Liver (tissue), 9 donors: ENCODE data around the gene KCNT1. TPM values are rescaled to one million over a fixed set of nuclear protein-coding genes. Genes with fewer than 3 reads are reported as not detected.

ENCODE experiments used
- DNase-seq: peaks from one replicate; pipeline ENCODE4 v3.0.0-alpha.2; 2017; ENCODE audit warnings: low spot score
- H3K27ac ChIP-seq, 2 donors: one replicate each; pipeline ENCODE4 v1.7.0; 2013; ENCODE audit warnings: inconsistent platforms in 2 of 2, low read length in 2 of 2, control low read depth in 1 of 2, low read depth in 1 of 2, mild to moderate bottlenecking in 1 of 2
- H3K27me3 ChIP-seq, 4 donors: one replicate each; pipeline versions ENCODE4 v1.6.1 to v1.7.0; 2013; ENCODE audit warnings: low read length in 3 of 4, inconsistent platforms in 1 of 4, mild to moderate bottlenecking in 1 of 4, moderate library complexity in 1 of 4; ENCODE audit not compliant: control insufficient read depth in 4 of 4, insufficient read depth in 4 of 4
- H3K36me3 ChIP-seq, 4 donors: one replicate each; pipeline versions ENCODE4 v1.6.1 to v1.7.0; 2013; ENCODE audit warnings: low read length in 3 of 4, mild to moderate bottlenecking in 3 of 4, low read depth in 1 of 4, moderate library complexity in 1 of 4; ENCODE audit not compliant: control insufficient read depth in 4 of 4, insufficient read depth in 3 of 4
- H3K4me1 ChIP-seq, 4 donors: one replicate each; pipeline versions ENCODE4 v1.6.1 to v1.7.0; 2013; ENCODE audit warnings: low read length in 3 of 4, mild to moderate bottlenecking in 3 of 4, moderate library complexity in 1 of 4; ENCODE audit not compliant: control insufficient read depth in 4 of 4, insufficient read depth in 4 of 4
- H3K4me3 ChIP-seq, 3 donors: one replicate each; pipeline versions ENCODE4 v1.6.1 to v1.7.0; 2013; ENCODE audit warnings: low read length in 3 of 3, control low read depth in 1 of 3, low read depth in 1 of 3, mild to moderate bottlenecking in 1 of 3
- H3K9ac ChIP-seq, 2 donors: one replicate each; pipeline ENCODE4 v1.7.0; 2013; ENCODE audit warnings: low read length in 2 of 2, mild to moderate bottlenecking in 2 of 2, moderate library complexity in 2 of 2, control low read depth in 1 of 2, low read depth in 1 of 2
- H3K9me3 ChIP-seq, 4 donors: one replicate each; pipeline versions ENCODE4 v1.6.1 to v1.7.0; 2013; ENCODE audit warnings: low read length in 3 of 4; ENCODE audit not compliant: control insufficient read depth in 4 of 4
- EGR1 ChIP-seq, 2 donors: IDR thresholded peaks; 2 replicates each; pipeline ENCODE4 v1.6.1; 2016 to 2018; ENCODE audit warnings: antibody characterized with exemption in 2 of 2, low read depth in 2 of 2
- FOXA1 ChIP-seq: IDR thresholded peaks from 2 replicates; pipeline ENCODE4 v1.6.1; 2016; ENCODE audit warnings: antibody characterized with exemption
- FOXA2 ChIP-seq: IDR thresholded peaks from 2 replicates; pipeline ENCODE4 v1.6.1; 2016; ENCODE audit warnings: antibody characterized with exemption
- GABPA ChIP-seq, 2 donors: IDR thresholded peaks in 1 of 2; conservative IDR thresholded peaks in 1 of 2; 2 replicates each; pipeline ENCODE4 v1.6.1; 2016; ENCODE audit warnings: antibody characterized with exemption in 2 of 2, mild to moderate bottlenecking in 1 of 2, moderate library complexity in 1 of 2
- HNF4G ChIP-seq: IDR thresholded peaks from 2 replicates; pipeline ENCODE4 v1.6.1; 2016; ENCODE audit warnings: antibody characterized with exemption
- REST ChIP-seq: IDR thresholded peaks from 2 replicates; pipeline ENCODE4 v1.6.1; 2016; ENCODE audit warnings: antibody characterized with exemption, mild to moderate bottlenecking
- SP1 ChIP-seq: IDR thresholded peaks from 2 replicates; pipeline ENCODE4 v1.6.1; 2018; ENCODE audit warnings: antibody characterized with exemption, mild to moderate bottlenecking
- TAF1 ChIP-seq: conservative IDR thresholded peaks from 2 replicates; pipeline ENCODE4 v1.6.1; 2016; ENCODE audit warnings: antibody characterized with exemption, mild to moderate bottlenecking
- YY1 ChIP-seq: IDR thresholded peaks from 2 replicates; pipeline ENCODE4 v1.6.1; 2016; ENCODE audit warnings: antibody characterized with exemption, mild to moderate bottlenecking
- ZBTB33 ChIP-seq: IDR thresholded peaks from 2 replicates; pipeline ENCODE4 v1.6.1; 2016; ENCODE audit warnings: antibody characterized with exemption
- WGBS: extraction: QIAGEN DNeasy Blood & Tissue Kit; methylation state at CpG from one replicate; pipeline ENCODE4 v1.1.7; 2013; 5-methylcytosine and 5-hydroxymethylcytosine counted together
- polyA plus RNA-seq, 2 donors: library from polyadenylated mRNA; stranded (reverse) in 1 of 2; unstranded in 1 of 2; fragments of 200-250 nt in 1 of 2; fragments of >200 nt in 1 of 2; fragmentation: Nextera tagmentation in 1 of 2; extraction: Ambion mirVana in 1 of 2; gene quantifications; one replicate each; pipeline versions ENCODE4 v1.2.1 to v1.2.3, GENCODE V29; 2013 to 2015
- total RNA-seq, 2 donors: library from RNA; depleted of rRNA; stranded (reverse); fragments of >200 nt; gene quantifications; one replicate each; pipeline ENCODE4 v1.2.3, GENCODE V29; 2014
- TF ChIP-seq, protein P1 (sequence below): fragments of 150-350 bp; IDR thresholded peaks from 2 replicates; pipeline ENCODE4 v1.5.1; 2017; ENCODE audit warnings: improper control_type of control experiment, low read depth, low read length; ENCODE audit not compliant: missing input control
- donor health status: healthy.
- donor health status: healthy.
- donor health status: healthy.
- donor health status: healthy.
- donor health status: healthy.

KCNT1 gene
- total and polyA plus RNA-seq, 4 donors, result 0.08 TPM; not detected in 2

DNA sequence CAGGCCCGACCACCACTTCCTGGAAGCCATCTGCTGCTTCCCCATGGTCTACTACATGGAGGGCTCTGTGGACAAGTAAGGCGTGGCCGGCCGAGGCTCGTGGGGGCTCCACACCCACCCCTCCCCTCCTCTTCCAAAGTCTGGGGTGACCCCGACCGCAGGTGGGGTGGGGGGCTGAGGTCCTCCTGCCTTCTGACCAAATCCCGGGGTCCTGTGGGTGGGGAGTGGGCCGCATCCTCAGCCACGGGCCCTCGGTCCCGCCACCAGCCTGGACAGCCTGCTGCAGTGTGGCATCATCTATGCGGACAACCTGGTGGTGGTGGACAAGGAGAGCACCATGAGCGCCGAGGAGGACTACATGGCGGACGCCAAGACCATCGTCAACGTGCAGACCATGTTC lies 76.4 kb downstream of the KCNT1 start:
- no peak overlapping the region for H3K27ac ChIP-seq
- no peak overlapping the region for H3K9ac ChIP-seq
- no peaks in the 10 kb centered on the region for H3K9me3 ChIP-seq
- no peaks in the 10 kb centered on the region for H3K36me3 ChIP-seq
- DNase-seq, result no peak
- TF ChIP-seq GABPA (IDR thresholded peaks at IDR 0.05 in 1 of 2, conservative IDR thresholded peaks at IDR 0.05 in 1 of 2) (no peak), TAF1 (no peak), SP1 (no peak), ZBTB33 (no peak), FOXA1 (no peak), FOXA2 (no peak), EGR1 (IDR thresholded peaks at IDR 0.05; ENCODE audit: low read depth in 2 of 2) (no peak), HNF4G (no peak), REST (no peak)
- TF ChIP-seq, protein P1, sequence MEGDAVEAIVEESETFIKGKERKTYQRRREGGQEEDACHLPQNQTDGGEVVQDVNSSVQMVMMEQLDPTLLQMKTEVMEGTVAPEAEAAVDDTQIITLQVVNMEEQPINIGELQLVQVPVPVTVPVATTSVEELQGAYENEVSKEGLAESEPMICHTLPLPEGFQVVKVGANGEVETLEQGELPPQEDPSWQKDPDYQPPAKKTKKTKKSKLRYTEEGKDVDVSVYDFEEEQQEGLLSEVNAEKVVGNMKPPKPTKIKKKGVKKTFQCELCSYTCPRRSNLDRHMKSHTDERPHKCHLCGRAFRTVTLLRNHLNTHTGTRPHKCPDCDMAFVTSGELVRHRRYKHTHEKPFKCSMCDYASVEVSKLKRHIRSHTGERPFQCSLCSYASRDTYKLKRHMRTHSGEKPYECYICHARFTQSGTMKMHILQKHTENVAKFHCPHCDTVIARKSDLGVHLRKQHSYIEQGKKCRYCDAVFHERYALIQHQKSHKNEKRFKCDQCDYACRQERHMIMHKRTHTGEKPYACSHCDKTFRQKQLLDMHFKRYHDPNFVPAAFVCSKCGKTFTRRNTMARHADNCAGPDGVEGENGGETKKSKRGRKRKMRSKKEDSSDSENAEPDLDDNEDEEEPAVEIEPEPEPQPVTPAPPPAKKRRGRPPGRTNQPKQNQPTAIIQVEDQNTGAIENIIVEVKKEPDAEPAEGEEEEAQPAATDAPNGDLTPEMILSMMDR, result no peak
- no peak overlapping the region for H3K4me3 ChIP-seq
- WGBS, result 93% methylated on average over 19 of the region's 19 CpGs
- H3K4me1 ChIP-seq, result no peaks in the 10 kb centered on the region
- H3K27me3 ChIP-seq, result no peaks in the 10 kb centered on the region

DNA sequence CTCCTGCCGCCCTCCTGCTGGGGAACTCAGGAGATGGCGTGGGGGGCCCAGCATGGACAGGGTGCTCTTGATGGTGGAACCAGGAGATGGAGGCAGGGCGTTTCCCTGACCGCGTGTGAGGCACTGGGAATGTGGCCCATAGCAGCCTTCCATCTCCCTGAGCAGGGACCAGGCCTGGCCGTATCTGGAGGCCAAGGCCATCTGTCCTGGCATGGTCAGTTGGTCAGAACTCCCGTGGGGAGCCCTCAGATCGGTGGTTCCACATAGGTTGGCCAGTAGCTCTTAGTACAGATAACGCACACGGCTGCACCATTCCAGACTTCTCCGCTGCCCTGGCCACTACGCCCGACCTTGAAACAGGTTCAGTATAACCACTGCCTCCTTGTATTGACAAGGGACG lies 77.6 kb downstream of the KCNT1 start:
- H3K4me3 ChIP-seq, result no peak overlapping the region
- H3K36me3 ChIP-seq, result no peaks in the 10 kb centered on the region
- TF ChIP-seq HNF4G, result no peak
- no peak overlapping the region for H3K9ac ChIP-seq
- 86% methylated on average over 14 of the region's 14 CpGs for WGBS
- DNase-seq, result no peak
- no peaks in the 10 kb centered on the region for H3K9me3 ChIP-seq
- no peaks in the 10 kb centered on the region for H3K4me1 ChIP-seq
- H3K27me3 ChIP-seq, result no peaks in the 10 kb centered on the region
- no peak overlapping the region for H3K27ac ChIP-seq

DNA sequence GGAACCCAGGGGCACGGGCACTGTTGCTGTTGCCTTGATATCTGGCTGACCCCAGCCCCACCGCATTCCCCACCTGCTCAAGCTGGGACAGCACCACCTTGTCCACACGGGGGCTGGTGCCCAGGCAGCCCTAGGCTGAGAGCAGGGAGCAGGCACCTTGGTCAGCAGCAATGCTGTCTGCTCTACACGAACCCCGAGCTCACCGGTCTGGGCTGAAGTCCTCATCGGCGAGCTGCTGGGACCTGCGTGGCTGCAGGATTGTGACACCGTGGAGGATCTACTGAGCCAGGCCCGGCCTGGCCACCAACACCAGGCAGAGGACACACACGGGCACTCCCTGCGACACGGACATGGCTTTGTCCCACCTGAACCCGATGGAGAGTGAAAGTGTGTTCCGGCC lies 78.1 kb downstream of the KCNT1 start:
- 83% methylated on average over 16 of the region's 16 CpGs for WGBS

More for the DNA sequence above, 78.1 kb downstream of the KCNT1 start:
- H3K27me3 ChIP-seq, result no peaks in the 10 kb centered on the region
- no peak overlapping the region for H3K9ac ChIP-seq
- H3K4me3 ChIP-seq, result no peak overlapping the region
- no peaks in the 10 kb centered on the region for H3K4me1 ChIP-seq
- TF ChIP-seq REST (no peak), YY1 (no peak), EGR1 (IDR thresholded peaks at IDR 0.05; ENCODE audit: low read depth in 2 of 2) (no peak), GABPA (IDR thresholded peaks at IDR 0.05 in 1 of 2, conservative IDR thresholded peaks at IDR 0.05 in 1 of 2) (no peak)
- H3K36me3 ChIP-seq, result no peaks in the 10 kb centered on the region
- no peak overlapping the region for H3K27ac ChIP-seq
- DNase-seq, result no peak
- no peaks in the 10 kb centered on the region for H3K9me3 ChIP-seq
